ENCODE measurements around the gene TIMP2. TPM values are rescaled to one million over a fixed set of nuclear protein-coding genes. Genes with fewer than 3 reads are reported as not detected.

Gene TIMP2
- total and polyA plus RNA-seq, 4 donors: 8.9 to 37.6 (median 10.1) TPM

GRCh38 chr17:78940708-78941107 lies 15.5 kb upstream of the TIMP2 start:
- Histone ChIP-seq H3K4me3 (ENCODE audit: low read depth in 1 of 3, low read length in 3 of 3) (no peak overlapping the region), H3K9ac (ENCODE audit: low read depth in 1 of 2, low read length in 2 of 2) (no peak overlapping the region), H3K9me3 (ENCODE audit: control insufficient read depth in 4 of 4, low read length in 3 of 4) (no peaks in the 10 kb centered on the region), H3K27me3 (ENCODE audit: control insufficient read depth in 4 of 4, insufficient read depth in 4 of 4, low read length in 3 of 4) (no peaks in the 10 kb centered on the region), H3K36me3 (ENCODE audit: control insufficient read depth in 4 of 4, insufficient read depth in 3 of 4, low read depth in 1 of 4, low read length in 3 of 4) (no peaks in the 10 kb centered on the region), H3K4me1 (ENCODE audit: control insufficient read depth in 4 of 4, insufficient read depth in 4 of 4, low read length in 3 of 4) (no peaks in the 10 kb centered on the region), H3K27ac (ENCODE audit: low read depth in 1 of 2, low read length in 2 of 2) (no peak overlapping the region)
- TF ChIP-seq SP1 (IDR thresholded peaks at IDR 0.05) (no peak), ZBTB33 (IDR thresholded peaks at IDR 0.05) (no peak), JUND (IDR thresholded peaks at IDR 0.05) (no peak), RAD21 (IDR thresholded peaks at IDR 0.05) (no peak), FOXA2 (IDR thresholded peaks at IDR 0.05) (no peak), GABPA (IDR thresholded peaks at IDR 0.05 in 1 of 2, conservative IDR thresholded peaks at IDR 0.05 in 1 of 2) (no peak), EGR1 (IDR thresholded peaks at IDR 0.05; ENCODE audit: low read depth in 2 of 2) (no peak), RXRA (IDR thresholded peaks at IDR 0.05) (no peak), CTCF (IDR thresholded peaks at IDR 0.05; ENCODE audit: low read depth, low read length, missing input control) (no peak), TAF1 (conservative IDR thresholded peaks at IDR 0.05) (no peak), YY1 (IDR thresholded peaks at IDR 0.05) (no peak), NR2F2 (IDR thresholded peaks at IDR 0.05) (no peak)
- TF ChIP-seq, protein P1, sequence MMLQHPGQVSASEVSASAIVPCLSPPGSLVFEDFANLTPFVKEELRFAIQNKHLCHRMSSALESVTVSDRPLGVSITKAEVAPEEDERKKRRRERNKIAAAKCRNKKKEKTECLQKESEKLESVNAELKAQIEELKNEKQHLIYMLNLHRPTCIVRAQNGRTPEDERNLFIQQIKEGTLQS (IDR thresholded peaks at IDR 0.05): no peak
- no peak for DNase-seq (ENCODE audit: low spot score)
- 73% methylated on average over 6 of the region's 6 CpGs for WGBS

DNA sequence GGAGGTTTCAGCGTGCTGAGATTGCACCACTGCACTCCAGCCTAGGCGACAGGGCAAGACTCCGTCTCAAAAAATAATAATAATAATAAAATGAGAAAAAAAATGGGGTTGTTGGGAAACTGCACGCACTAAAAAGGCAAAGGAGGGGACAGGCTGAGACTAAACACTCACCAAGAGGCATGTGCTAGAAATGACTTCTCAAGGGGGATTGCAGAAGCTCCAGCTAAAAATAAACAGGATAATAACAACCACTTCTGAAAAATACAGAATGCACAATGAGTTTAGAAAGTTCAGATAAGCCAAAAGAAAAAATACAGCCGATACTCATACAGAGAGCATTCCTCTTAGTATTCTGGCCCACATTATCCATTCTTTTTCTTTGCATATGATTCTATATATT lies 15.1 kb upstream of the TIMP2 start:
- WGBS: 79% methylated on average over 5 of the region's 5 CpGs
- no peaks in the 10 kb centered on the region for H3K27me3 ChIP-seq (ENCODE audit: control insufficient read depth in 4 of 4, insufficient read depth in 4 of 4, low read length in 3 of 4)
- TF ChIP-seq TAF1 (conservative IDR thresholded peaks at IDR 0.05): no peak
- no peak for TF ChIP-seq HNF4G (IDR thresholded peaks at IDR 0.05)
- no peak for TF ChIP-seq YY1 (IDR thresholded peaks at IDR 0.05)
- TF ChIP-seq, protein P2, sequence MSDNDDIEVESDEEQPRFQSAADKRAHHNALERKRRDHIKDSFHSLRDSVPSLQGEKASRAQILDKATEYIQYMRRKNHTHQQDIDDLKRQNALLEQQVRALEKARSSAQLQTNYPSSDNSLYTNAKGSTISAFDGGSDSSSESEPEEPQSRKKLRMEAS (IDR thresholded peaks at IDR 0.05): no peak
- TF ChIP-seq FOXA1 (IDR thresholded peaks at IDR 0.05): no peak
- no peak for TF ChIP-seq FOXA2 (IDR thresholded peaks at IDR 0.05)
- TF ChIP-seq REST (IDR thresholded peaks at IDR 0.05): no peak
- TF ChIP-seq ZBTB33 (IDR thresholded peaks at IDR 0.05): no peak
- TF ChIP-seq SP1 (IDR thresholded peaks at IDR 0.05): no peak
- no peak for TF ChIP-seq CTCF (IDR thresholded peaks at IDR 0.05; ENCODE audit: low read depth, low read length, missing input control)
- TF ChIP-seq HNF4A (conservative IDR thresholded peaks at IDR 0.05): no peak
- no peak for TF ChIP-seq EGR1 (IDR thresholded peaks at IDR 0.05; ENCODE audit: low read depth in 2 of 2)
- no peaks in the 10 kb centered on the region for H3K36me3 ChIP-seq (ENCODE audit: control insufficient read depth in 4 of 4, insufficient read depth in 3 of 4, low read depth in 1 of 4, low read length in 3 of 4)
- H3K4me3 ChIP-seq (ENCODE audit: low read depth in 1 of 3, low read length in 3 of 3): no peak overlapping the region
- no peaks in the 10 kb centered on the region for H3K4me1 ChIP-seq (ENCODE audit: control insufficient read depth in 4 of 4, insufficient read depth in 4 of 4, low read length in 3 of 4)
- no peak overlapping the region for H3K9ac ChIP-seq (ENCODE audit: low read depth in 1 of 2, low read length in 2 of 2)
- no peaks in the 10 kb centered on the region for H3K9me3 ChIP-seq (ENCODE audit: control insufficient read depth in 4 of 4, low read length in 3 of 4)
- no peak for DNase-seq (ENCODE audit: low spot score)
- H3K27ac ChIP-seq (ENCODE audit: low read depth in 1 of 2, low read length in 2 of 2): no peak overlapping the region
